Effector memory CD4-positive, alpha-beta T cell (primary cell): ENCODE data around the gene B4GALNT3.
A peak's percentile ranks its signal among the peaks of the same experiment; 100 is the strongest.

ENCODE experiments used
- DNase-seq, 3 donors: peaks; one replicate each; pipeline ENCODE4 v3.0.0-alpha.2; 2020
- H3K27ac ChIP-seq: 2 replicates; pipeline ENCODE4 v1.7.0; 2013; ENCODE audit warnings: mild to moderate bottlenecking, low read length, moderate library complexity; ENCODE audit not compliant: insufficient read depth, poor library complexity, severe bottlenecking
- H3K27me3 ChIP-seq: replicated peaks from 2 replicates; pipeline ENCODE4 v1.7.0; 2013; ENCODE audit warnings: mild to moderate bottlenecking, low read length; ENCODE audit not compliant: insufficient read depth, control insufficient read depth, poor library complexity, severe bottlenecking
- H3K36me3 ChIP-seq: 2 replicates; pipeline ENCODE4 v1.7.0; 2013; ENCODE audit warnings: mild to moderate bottlenecking, low read length, moderate library complexity; ENCODE audit not compliant: control insufficient read depth, insufficient read depth
- H3K4me1 ChIP-seq: 2 replicates; pipeline ENCODE4 v1.7.0; 2013; ENCODE audit warnings: low read length, mild to moderate bottlenecking; ENCODE audit not compliant: control insufficient read depth, insufficient read depth, poor library complexity, severe bottlenecking
- H3K4me3 ChIP-seq: 2 replicates; pipeline ENCODE4 v1.7.0; 2013; ENCODE audit warnings: low read length, low read depth, mild to moderate bottlenecking; ENCODE audit not compliant: insufficient read depth, poor library complexity, severe bottlenecking
- H3K9me3 ChIP-seq: 2 replicates; pipeline ENCODE4 v1.7.0; 2013; ENCODE audit warnings: mild to moderate bottlenecking, low read length, moderate library complexity; ENCODE audit not compliant: control insufficient read depth

The B4GALNT3 gene

DNA sequence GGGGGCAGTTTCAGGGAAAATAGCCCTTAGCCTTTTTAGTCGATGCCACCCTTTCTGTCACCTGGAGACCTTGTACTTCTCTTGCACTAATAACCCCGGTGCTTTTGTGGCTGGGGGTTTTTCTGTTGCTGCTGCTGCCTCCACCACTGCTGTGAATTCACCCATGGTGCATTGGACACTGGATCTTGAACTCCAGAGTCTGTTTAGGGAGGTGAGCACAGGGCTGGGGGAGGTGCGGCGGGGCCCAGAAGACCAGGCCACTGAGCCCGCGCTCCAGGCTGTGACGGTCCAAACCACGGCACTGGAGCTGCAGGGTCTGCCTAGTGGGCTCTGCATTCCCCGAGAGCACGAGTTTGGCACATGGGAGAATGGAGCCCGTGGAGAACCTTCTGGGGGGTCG lies 102.9 kb downstream of the B4GALNT3 start:
- H3K4me3 ChIP-seq, result no peak overlapping the region
- DNase-seq, result no peak
- H3K4me1 ChIP-seq, result peaks cover 45% of the 10 kb centered on the region
- H3K9me3 ChIP-seq, result no peaks in the 10 kb centered on the region
- no peaks in the 10 kb centered on the region for H3K36me3 ChIP-seq
- no peaks in the 10 kb centered on the region for H3K27me3 ChIP-seq
- peak overlapping the region; percentile 73 for H3K27ac ChIP-seq

DNA sequence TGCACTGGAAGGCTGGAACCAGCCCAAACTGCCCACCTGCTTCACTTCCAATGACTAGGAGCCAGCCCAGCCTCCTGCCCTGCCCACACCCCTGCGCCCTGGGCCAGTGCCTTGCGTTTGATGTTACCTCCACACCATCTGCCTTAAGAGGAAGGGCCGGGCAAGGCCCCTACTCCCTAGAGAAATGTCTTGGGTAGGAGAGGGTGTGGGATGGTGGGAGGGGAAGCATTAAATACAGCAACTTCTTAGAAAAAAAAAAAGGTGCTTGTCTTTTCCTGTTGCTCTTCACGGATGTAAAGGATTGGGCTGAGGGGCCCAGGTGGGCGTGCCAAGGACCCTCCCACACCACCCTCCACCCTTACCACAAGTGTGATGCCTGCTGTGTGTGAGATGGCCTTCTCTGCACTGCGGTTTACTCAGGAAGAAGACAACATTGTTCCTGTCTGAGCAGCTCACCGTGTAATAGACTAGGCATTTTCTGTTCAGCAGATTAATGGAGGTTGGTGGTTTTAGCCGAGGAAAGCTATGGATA lies 103.6 kb downstream of the B4GALNT3 start:
- H3K27ac ChIP-seq, result peak overlapping the region; percentile 73
- H3K9me3 ChIP-seq, result no peaks in the 10 kb centered on the region
- peaks cover 45% of the 10 kb centered on the region for H3K4me1 ChIP-seq
- no peaks in the 10 kb centered on the region for H3K27me3 ChIP-seq
- H3K4me3 ChIP-seq, result peak overlapping the region; percentile 26
- no peaks in the 10 kb centered on the region for H3K36me3 ChIP-seq
- DNase-seq, result peak; percentile 18 to 65 (median 39)

DNA sequence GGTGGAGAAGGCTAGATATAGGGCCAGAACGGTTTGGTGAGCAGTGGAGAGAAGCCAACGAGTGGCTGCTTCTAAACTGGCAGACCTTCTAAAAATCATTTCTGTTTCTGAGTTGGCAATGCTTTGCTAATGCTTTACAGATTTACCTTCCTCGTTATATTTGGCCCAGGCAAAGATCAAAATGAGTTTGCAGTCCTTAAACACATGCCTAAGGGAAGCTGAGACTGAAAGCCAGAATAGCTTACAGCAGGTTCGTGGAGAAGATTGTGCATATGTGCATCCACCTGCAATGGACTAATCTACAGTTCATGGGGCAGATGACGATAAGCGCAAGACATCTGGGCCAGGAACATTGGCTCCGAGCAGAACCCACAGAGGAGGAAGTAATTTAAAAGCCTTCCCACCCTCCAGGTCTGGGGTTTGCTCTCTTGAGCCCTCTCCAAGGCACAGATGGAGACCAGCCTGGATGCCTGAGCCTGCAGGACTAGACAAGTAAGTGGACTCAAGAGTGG lies 104.1 kb downstream of the B4GALNT3 start:
- Histone ChIP-seq H3K4me1 (peaks cover 45% of the 10 kb centered on the region), H3K9me3 (no peaks in the 10 kb centered on the region), H3K27ac (peak overlapping the region; percentile 73), H3K36me3 (no peaks in the 10 kb centered on the region), H3K4me3 (peak overlapping the region; percentile 26), H3K27me3 (no peaks in the 10 kb centered on the region)
- DNase-seq, result no peak

DNA sequence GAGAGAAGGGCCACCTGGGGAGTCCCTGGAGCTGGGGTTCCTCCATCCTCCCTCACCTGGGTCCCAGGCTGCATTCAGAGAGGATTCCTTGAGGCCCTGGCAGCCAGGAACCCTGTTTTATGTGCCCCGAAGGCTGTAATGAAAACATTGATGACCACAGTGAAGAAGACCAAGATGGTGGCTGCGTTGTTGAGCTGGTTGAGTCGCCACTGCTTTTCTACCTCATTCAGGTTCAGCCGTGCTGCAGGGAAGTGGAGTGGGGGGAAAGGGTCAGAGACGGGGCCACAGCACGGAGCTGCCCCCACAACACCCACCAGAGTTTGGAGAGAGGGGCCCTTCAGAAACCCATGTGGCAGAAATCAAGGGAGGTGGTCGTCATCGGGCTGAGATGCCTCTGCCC lies 105.4 kb downstream of the B4GALNT3 start:
- no peak for DNase-seq
- Histone ChIP-seq H3K9me3 (no peaks in the 10 kb centered on the region), H3K4me3 (no peak overlapping the region), H3K27me3 (no peaks in the 10 kb centered on the region), H3K4me1 (peaks cover 54% of the 10 kb centered on the region), H3K36me3 (no peaks in the 10 kb centered on the region), H3K27ac (no peak overlapping the region)

DNA sequence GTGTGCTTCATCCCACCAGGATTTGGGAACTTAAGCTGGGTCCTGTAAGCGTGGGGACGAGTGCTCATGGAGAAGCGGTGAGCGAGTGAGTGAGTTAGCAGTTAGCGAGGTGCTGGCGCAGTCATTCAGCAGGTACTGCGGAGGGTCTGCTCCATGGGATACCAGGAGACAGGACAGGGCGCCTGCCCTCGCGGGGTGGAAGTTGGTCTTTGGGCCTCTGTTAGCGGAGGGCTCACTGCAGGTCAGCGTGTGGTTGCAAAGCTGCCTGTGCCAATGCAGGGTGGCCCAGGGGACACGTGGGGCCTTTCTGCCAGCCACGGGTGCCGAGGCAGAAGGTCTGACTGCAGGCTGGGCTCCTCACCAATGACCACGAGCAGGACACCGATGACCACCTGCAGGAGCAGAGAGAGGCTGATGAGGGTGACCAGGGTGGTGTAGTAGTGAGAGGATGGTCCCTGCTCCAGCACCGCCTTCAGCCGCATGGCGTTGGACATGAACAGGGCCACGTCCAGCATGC lies 105.9 kb downstream of the B4GALNT3 start:
- Histone ChIP-seq H3K4me1 (peaks cover 56% of the 10 kb centered on the region), H3K36me3 (no peaks in the 10 kb centered on the region), H3K4me3 (no peak overlapping the region), H3K9me3 (no peaks in the 10 kb centered on the region), H3K27me3 (no peaks in the 10 kb centered on the region), H3K27ac (no peak overlapping the region)
- DNase-seq, result no peak

DNA sequence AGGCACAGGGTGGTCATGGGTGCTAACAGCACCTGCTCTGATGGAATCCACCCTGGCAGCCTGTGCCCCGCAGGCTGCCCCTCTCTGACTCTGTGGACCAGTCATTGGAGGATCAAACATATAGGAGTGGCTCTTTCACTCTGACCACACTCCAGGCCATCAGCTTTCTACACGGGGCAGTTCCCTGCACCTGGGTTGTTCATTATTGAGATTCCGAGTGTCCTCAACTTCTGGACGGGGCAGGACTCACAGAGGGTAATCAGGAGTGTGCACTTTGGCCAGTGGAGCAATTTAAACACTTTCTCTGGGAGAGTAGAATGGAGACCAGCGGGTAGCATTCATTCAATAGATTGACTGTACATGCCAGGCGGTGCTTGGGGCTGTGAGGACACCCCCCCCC lies 108.7 kb downstream of the B4GALNT3 start:
- H3K9me3 ChIP-seq, result no peaks in the 10 kb centered on the region
- no peaks in the 10 kb centered on the region for H3K27me3 ChIP-seq
- no peaks in the 10 kb centered on the region for H3K36me3 ChIP-seq
- no peak for DNase-seq
- no peak overlapping the region for H3K27ac ChIP-seq
- no peak overlapping the region for H3K4me3 ChIP-seq
- H3K4me1 ChIP-seq, result peaks cover 35% of the 10 kb centered on the region

DNA sequence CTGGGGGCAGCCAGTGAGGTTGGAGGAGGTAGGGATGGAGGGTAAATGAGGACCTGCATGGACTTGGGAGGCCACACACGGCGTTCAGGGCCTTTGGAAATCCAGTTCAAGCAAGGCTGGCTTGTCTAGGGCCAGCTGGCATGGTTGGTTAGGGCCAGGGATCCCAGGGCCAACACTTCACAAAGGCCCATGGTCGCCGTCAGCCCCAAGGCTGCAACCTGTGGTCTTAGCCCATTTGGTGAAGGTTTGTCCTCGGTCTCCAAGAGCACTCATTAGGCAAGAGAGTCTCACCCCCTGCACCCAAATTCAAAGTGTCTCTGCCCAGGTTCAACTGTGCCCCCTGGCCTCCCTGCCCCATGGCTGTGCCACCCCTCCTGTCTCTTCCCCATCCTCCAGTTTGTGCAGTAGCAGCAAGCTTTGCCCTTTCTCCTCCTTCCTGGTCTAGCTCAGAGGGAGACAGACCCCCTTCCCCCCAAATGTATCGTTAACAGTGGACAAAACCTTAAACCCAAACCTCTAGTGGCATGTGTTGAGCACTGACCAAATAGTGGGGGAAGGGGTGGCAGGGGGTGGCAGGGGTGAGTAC lies 109.4 kb downstream of the B4GALNT3 start:
- Histone ChIP-seq H3K4me3 (peak overlapping the region; percentile 58), H3K4me1 (peaks cover 30% of the 10 kb centered on the region), H3K27me3 (no peaks in the 10 kb centered on the region), H3K9me3 (no peaks in the 10 kb centered on the region), H3K27ac (no peak overlapping the region), H3K36me3 (no peaks in the 10 kb centered on the region)
- no peak for DNase-seq

DNA sequence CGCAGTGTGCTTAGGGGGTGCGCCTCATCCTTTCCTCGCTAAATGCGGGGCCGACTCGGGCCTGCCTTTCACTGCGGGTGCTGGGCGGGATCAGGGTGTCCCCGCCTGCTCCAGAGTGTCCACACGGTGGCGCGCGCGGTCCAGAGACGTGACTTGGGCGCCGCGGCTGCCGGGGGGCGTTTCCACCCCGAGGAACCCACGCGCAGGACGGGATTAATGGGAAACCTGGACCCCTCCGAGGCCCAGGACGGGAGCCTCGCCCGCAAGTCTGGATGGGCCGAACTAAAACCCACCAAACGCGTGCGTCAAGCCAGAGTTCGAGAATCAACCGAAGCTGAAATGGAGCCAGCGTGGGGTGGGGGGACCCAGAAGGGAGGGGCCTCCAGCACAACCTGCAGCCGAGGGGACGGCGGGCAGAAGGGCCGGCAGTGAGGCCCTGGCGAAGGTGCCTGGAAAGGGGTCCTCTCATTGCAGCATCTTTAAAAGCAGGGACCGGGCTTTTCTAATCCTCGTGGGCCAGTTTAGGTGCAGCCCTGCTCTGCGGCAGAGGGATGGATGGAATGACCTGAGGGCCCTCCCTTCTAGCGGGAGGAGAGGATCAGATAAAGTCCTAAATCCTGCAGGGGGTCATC lies 110.2 kb downstream of the B4GALNT3 start:
- peak overlapping the region; percentile 24 for H3K27ac ChIP-seq
- peaks cover 23% of the 10 kb centered on the region for H3K4me1 ChIP-seq
- H3K9me3 ChIP-seq, result no peaks in the 10 kb centered on the region
- H3K4me3 ChIP-seq, result peak overlapping the region; percentile 58
- H3K27me3 ChIP-seq, result no peaks in the 10 kb centered on the region
- H3K36me3 ChIP-seq, result no peaks in the 10 kb centered on the region
- peak; percentile 67 to 76 (median 68) for DNase-seq

DNA sequence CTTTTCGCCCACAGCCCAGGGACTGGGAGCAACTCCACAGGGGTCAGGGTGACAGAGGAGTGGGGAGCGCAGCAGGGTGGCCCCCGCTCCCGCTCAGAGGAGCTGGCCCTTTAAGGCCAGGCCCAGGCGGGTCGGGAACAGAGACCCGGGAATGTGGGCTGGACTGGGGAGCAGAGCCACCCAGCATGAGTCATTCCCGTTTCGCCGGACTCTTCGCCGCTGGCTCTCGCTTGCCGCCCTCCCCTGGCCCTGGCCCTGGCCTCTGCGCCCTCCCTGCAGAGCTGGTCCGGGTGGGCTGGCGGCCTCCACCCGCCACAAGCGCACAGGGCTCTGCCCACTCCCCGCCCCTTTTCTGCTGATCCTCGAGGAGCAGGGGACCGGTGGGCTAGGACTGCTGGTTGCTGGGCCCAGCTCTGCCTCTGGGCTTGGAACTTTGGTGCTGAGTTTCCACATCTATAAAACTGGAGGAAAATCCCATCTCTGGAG lies 110.7 kb downstream of the B4GALNT3 start:
- Histone ChIP-seq H3K9me3 (no peaks in the 10 kb centered on the region), H3K4me1 (peaks cover 18% of the 10 kb centered on the region), H3K36me3 (no peaks in the 10 kb centered on the region), H3K27me3 (no peaks in the 10 kb centered on the region), H3K4me3 (peak overlapping the region; percentile 58), H3K27ac (no peak overlapping the region)
- no peak for DNase-seq
